ENCODE measurements around the gene NOTCH3.

The NOTCH3 gene

DNA sequence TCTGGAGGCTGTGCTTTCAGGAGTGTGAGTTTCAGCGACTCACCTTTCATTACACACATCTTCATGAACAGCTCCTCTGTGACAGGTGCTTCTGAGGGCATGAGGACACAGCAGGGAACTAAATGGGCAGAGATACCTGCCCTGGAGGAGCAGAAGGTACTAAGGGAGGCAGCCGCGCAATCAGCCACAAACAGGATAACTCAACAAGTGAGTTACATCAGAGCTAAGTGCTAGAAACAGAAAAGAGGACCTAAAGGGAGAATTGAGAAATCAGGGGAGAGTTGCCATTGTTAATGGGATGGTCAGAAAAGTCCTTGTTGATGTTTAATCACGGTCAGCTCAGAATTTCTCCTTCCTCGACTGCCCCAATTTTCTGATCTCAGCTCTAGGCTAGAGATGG is 51.1 kb downstream of the NOTCH3 start:
- no peak for DNase-seq (ENCODE audit: low read depth, low spot score)
- H3K4me3 ChIP-seq (ENCODE audit: low read depth, low read length): no peak overlapping the region
- ChIA-PET POLR2A (no interaction called here), CTCF (interaction anchor here (0.6 to 7.4 kb wide), 22 partner anchors 9 to 411 kb away, joined by 3 to 99 read pairs (median 4); partner anchors contain the start of gene SYDE1)
- TF ChIP-seq, protein P1, sequence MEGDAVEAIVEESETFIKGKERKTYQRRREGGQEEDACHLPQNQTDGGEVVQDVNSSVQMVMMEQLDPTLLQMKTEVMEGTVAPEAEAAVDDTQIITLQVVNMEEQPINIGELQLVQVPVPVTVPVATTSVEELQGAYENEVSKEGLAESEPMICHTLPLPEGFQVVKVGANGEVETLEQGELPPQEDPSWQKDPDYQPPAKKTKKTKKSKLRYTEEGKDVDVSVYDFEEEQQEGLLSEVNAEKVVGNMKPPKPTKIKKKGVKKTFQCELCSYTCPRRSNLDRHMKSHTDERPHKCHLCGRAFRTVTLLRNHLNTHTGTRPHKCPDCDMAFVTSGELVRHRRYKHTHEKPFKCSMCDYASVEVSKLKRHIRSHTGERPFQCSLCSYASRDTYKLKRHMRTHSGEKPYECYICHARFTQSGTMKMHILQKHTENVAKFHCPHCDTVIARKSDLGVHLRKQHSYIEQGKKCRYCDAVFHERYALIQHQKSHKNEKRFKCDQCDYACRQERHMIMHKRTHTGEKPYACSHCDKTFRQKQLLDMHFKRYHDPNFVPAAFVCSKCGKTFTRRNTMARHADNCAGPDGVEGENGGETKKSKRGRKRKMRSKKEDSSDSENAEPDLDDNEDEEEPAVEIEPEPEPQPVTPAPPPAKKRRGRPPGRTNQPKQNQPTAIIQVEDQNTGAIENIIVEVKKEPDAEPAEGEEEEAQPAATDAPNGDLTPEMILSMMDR (IDR thresholded peaks at IDR 0.05; ENCODE audit: insufficient read depth, low read length, missing control alignments): no peak

DNA sequence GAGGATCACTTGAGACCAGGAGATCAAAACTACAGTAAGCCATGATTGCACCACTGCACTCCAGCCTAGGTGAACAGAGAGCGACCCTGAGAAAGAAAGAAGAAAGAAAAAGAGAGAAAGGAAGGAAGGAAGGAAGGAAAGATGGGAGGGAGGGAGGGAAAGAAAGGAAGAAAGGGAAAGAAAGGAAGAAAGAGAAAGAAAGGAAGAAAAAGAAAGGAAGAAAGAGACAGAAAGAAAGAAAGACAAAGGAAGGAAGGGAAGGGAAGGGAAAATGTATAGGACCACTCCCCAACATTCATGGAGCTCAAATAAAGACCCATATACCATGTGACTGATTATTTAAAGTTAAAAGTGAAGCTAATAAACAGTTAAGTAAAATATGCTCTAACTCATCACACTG is 53.7 kb downstream of the NOTCH3 start:
- no peak for DNase-seq (ENCODE audit: low read depth, low spot score)
- TF ChIP-seq, protein P1 (IDR thresholded peaks at IDR 0.05; ENCODE audit: insufficient read depth, low read length, missing control alignments): no peak
- POLR2A ChIA-PET: no interaction called here
- CTCF ChIA-PET: interaction anchor here (0.7 to 2.4 kb wide), 7 partner anchors 11 to 55 kb away, joined by 3 to 11 read pairs (median 3); a partner anchor contains a TSS
- no peak overlapping the region for H3K4me3 ChIP-seq (ENCODE audit: low read depth, low read length)

DNA sequence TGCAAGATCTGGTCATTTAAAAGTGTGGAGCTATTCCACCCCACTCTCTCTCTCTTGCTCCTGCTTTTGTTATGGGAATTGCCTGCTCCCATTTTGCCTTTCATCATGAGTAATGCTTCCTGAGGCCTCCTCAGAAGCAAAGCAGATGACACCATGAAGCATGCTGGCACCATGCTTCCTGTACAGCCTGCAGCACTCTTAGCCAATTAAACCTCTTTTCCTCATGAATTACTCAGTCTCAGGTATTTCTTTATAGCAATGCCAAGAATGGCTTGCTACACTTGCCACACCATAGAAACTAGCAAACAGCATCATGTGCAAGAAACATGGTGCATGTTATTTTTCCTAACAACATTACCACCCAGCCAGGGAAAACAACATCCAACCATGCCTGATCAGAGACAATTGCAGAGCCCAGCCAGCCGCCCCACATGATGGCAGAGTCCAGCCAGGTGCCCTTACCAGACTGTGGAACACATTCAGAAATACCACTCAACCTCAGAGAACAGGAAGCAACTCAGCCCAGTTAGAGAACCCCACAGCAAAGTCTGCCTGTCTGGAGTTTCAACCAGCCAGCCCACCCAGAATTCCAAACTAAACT is 56.6 kb downstream of the NOTCH3 start:
- POLR2A ChIA-PET: no interaction called here
- CTCF ChIA-PET: interaction anchor here (1.2 to 1.8 kb wide), 2 partner anchors 10 to 47 kb away, joined by 4 to 10 read pairs; no protein-coding TSS in a partner anchor
- DNase-seq (ENCODE audit: low read depth, low spot score): no peak
- TF ChIP-seq, protein P1 (IDR thresholded peaks at IDR 0.05; ENCODE audit: insufficient read depth, low read length, missing control alignments): no peak
- H3K4me3 ChIP-seq (ENCODE audit: low read depth, low read length): no peak overlapping the region

DNA sequence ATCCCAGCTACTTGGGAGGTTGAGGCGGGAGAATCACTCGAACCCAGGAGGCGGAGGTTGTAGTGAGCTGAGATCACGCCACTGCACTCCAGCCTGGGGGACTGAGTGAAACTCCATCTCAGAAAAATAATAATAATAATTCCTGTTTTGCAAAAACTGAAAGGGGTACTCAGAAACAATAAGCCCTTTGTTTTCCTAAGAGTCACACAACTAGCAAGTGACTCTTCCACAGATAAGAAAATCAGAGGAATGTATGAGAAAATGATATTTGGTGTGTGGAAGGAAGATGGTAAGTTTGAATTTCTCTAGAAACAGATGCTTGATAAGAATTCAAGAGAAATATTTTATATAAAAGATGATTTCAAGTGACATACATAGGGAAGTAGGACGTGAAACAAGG is 58.5 kb downstream of the NOTCH3 start:
- H3K4me3 ChIP-seq (ENCODE audit: low read depth, low read length): no peak overlapping the region
- DNase-seq (ENCODE audit: low read depth, low spot score): no peak
- TF ChIP-seq, protein P1 (IDR thresholded peaks at IDR 0.05; ENCODE audit: insufficient read depth, low read length, missing control alignments): no peak
- ChIA-PET CTCF (no interaction called here), POLR2A (no interaction called here)

DNA sequence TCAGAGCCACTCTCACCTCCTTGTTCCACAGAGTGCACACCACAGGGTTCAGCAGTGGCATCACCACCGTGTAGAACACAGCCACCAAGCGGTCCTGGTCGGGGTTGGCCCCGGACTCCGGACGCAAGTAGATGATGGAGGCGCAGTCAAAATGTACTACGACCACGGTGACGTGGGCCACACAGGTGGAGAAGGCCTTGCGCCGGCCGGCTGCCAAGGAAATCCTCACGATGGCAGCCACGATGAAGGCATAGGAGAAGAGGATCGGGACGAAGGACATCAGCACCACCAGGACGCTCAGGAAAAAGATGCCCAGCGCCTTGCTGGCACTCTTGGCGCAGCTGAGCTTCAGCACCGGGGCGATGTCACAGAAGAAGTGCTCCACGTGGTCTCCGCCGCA is 59.7 kb downstream of the NOTCH3 start:
- no peak for DNase-seq (ENCODE audit: low read depth, low spot score)
- CTCF ChIA-PET: no interaction called here
- TF ChIP-seq, protein P1 (IDR thresholded peaks at IDR 0.05; ENCODE audit: insufficient read depth, low read length, missing control alignments): no peak
- POLR2A ChIA-PET: no interaction called here
- H3K4me3 ChIP-seq (ENCODE audit: low read depth, low read length): no peak overlapping the region

DNA sequence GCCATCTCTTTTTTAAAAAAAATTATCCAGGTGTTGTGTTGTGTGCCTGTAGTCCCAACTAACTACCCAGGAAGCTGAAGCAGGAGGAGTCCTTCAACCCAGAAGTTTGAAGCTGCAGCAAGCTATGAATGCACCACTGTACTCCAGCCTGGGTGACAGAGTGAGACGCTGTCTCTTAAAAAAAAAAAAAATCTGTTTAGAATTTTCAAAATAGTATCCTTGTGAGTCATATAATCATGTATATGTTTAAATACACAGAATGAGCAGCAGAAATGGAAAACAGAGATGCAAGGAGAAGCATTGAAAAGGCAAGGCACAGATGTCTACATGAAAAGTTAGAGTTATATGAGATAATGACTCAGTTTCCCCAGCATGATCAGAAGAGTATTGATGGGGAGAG is 62.4 kb downstream of the NOTCH3 start:
- TF ChIP-seq, protein P1 (IDR thresholded peaks at IDR 0.05; ENCODE audit: insufficient read depth, low read length, missing control alignments): no peak
- ChIA-PET CTCF (interaction anchor here (1.4 to 1.6 kb wide), 4 partner anchors 11 to 57 kb away, joined by 3 to 4 read pairs (median 4); no protein-coding TSS in a partner anchor), POLR2A (interaction anchor here (0.5 kb wide), 1 partner anchor 213 kb away, joined by 5 read pairs; no protein-coding TSS in a partner anchor)
- no peak overlapping the region for H3K4me3 ChIP-seq (ENCODE audit: low read depth, low read length)
- DNase-seq (ENCODE audit: low read depth, low spot score): no peak
